HG03095 (cell line): Measurements from ENCODE around the gene ZYX.

Experiments used
- ATAC-seq: cut with Tn5 transposase; IDR thresholded peaks from one replicate; pipeline ENCODE4 v1.9.1; 2021; ENCODE audit warnings: moderate library complexity; ENCODE audit not compliant: unreplicated experiment

The ZYX gene

GRCh38 chr7:143380646-143381426, at the start of gene ZYX:
Gene ZYX (plus strand): TSS chr7:143381345. CDS start chr7:143381572, 227 bp downstream.
- peak; percentile 73 for ATAC-seq

GRCh38 chr7:143334244-143334643, 46.9 kb upstream of the ZYX start:
- no peak for ATAC-seq

- ATAC-seq = no peak
Measured at GRCh38 chr7:143337216-143337615, 43.9 kb upstream of the ZYX start.

GRCh38 chr7:143341842-143342241, 39.3 kb upstream of the ZYX start:
- ATAC-seq = no peak

GRCh38 chr7:143343596-143343995, 37.5 kb upstream of the ZYX start:
- ATAC-seq = no peak

- peak; percentile 75 for ATAC-seq
Measured at GRCh38 chr7:143345428-143345900, 35.7 kb upstream of the ZYX start.

GRCh38 chr7:143346018-143346417, 35.1 kb upstream of the ZYX start:
- no peak for ATAC-seq

- no peak for ATAC-seq
Measured at GRCh38 chr7:143347950-143348349, 33.2 kb upstream of the ZYX start.

- no peak for ATAC-seq
Measured at GRCh38 chr7:143351060-143351459, 30.1 kb upstream of the ZYX start.

GRCh38 chr7:143351574-143351973, 29.6 kb upstream of the ZYX start:
- no peak for ATAC-seq

- ATAC-seq = no peak
Measured at GRCh38 chr7:143352531-143353002, 28.6 kb upstream of the ZYX start.

GRCh38 chr7:143354376-143354775, 26.8 kb upstream of the ZYX start:
- no peak for ATAC-seq

GRCh38 chr7:143354965-143355364, 26.2 kb upstream of the ZYX start:
- ATAC-seq = no peak

- ATAC-seq = no peak
Measured at GRCh38 chr7:143355450-143356385, 25.4 kb upstream of the ZYX start.

GRCh38 chr7:143356414-143357050, 24.6 kb upstream of the ZYX start:
- no peak for ATAC-seq

GRCh38 chr7:143358626-143359025, 22.5 kb upstream of the ZYX start:
- ATAC-seq = no peak

- no peak for ATAC-seq
Measured at GRCh38 chr7:143359771-143360353, 21.3 kb upstream of the ZYX start.

- ATAC-seq = no peak
Measured at GRCh38 chr7:143360788-143361551, 20.2 kb upstream of the ZYX start.

GRCh38 chr7:143361552-143362130, 19.5 kb upstream of the ZYX start:
- no peak for ATAC-seq
